Epithelial cell of proximal tubule (primary cell): ENCODE data around the gene SGPL1. TPM values are rescaled to one million over a fixed set of nuclear protein-coding genes. Genes with fewer than 3 reads are reported as not detected.

Experiments
- DNase-seq: peaks from one replicate; pipeline ENCODE4 v3.0.0-alpha.2; 2011; ENCODE audit warnings: low read depth
- H3K4me3 ChIP-seq: 2 replicates; pipeline ENCODE4 v1.5.1; 2011; ENCODE audit warnings: low read depth, mild to moderate bottlenecking, low read length
- total RNA-seq: library from RNA; depleted of rRNA; stranded (reverse); fragments of >200 nt; gene quantifications from 2 replicates; pipeline ENCODE4 v1.2.3, GENCODE V29; 2015
- TF ChIP-seq, protein P1 (sequence below): conservative IDR thresholded peaks from 2 replicates; pipeline ENCODE4 v1.5.1; 2012; ENCODE audit warnings: low read depth, mild to moderate bottlenecking, low read length

SGPL1 gene
- total RNA-seq, 1 donor from 2014 or later = 35.7 TPM

DNA sequence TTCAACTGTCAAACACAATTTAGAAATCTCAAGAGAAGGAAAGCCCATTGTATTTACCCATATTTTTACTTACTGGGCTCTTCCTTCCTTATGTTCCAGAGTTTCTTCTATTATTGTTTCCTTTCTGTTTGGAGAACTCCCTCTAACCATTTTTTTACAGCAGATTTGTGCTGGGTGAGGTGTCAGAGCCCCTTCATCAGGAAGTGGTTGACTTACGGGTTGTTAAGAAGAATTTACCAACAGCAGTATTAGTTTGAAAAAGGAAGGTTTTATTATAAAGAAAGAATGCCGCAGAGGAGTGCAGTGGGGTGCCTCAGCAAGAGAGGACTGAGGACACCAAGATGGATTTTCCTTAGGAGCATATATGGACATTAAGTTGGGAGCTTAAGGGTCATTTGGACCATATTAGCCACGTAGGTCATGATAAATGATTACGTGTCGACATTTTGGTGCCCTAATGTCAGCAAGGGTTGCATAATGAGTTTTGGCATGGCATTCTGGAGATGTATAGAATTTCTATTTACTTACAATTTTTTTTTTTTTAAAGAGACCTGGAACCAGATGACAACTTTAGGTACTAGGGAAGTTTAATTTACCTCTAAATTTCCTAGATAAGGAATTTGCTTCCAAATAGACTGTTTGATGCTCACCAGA is 24.2 kb upstream of the SGPL1 start:
- TF ChIP-seq, protein P1, sequence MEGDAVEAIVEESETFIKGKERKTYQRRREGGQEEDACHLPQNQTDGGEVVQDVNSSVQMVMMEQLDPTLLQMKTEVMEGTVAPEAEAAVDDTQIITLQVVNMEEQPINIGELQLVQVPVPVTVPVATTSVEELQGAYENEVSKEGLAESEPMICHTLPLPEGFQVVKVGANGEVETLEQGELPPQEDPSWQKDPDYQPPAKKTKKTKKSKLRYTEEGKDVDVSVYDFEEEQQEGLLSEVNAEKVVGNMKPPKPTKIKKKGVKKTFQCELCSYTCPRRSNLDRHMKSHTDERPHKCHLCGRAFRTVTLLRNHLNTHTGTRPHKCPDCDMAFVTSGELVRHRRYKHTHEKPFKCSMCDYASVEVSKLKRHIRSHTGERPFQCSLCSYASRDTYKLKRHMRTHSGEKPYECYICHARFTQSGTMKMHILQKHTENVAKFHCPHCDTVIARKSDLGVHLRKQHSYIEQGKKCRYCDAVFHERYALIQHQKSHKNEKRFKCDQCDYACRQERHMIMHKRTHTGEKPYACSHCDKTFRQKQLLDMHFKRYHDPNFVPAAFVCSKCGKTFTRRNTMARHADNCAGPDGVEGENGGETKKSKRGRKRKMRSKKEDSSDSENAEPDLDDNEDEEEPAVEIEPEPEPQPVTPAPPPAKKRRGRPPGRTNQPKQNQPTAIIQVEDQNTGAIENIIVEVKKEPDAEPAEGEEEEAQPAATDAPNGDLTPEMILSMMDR = no peak
- DNase-seq = no peak
- no peak overlapping the region for H3K4me3 ChIP-seq

DNA sequence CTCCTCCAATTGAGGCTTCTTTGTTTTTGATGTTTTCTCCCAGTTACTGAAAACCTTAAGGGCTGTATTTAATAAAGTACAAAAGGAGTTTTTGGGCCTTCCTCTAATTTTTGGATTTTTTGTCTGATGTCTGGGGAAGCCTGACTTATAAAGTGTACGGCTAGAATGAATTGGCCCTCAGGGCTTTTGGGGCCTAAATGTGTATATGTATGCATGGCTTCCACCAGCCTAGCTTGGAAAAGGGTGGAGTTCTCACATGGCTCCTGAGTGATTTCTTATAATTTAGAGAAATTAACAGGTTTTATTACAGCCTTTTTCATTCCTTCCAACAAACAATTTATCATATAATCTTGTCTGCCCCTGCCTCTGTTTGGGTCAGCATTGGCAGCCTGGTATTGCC is 20.1 kb upstream of the SGPL1 start:
- DNase-seq = no peak
- TF ChIP-seq, protein P1 = no peak
- H3K4me3 ChIP-seq = no peak overlapping the region

DNA sequence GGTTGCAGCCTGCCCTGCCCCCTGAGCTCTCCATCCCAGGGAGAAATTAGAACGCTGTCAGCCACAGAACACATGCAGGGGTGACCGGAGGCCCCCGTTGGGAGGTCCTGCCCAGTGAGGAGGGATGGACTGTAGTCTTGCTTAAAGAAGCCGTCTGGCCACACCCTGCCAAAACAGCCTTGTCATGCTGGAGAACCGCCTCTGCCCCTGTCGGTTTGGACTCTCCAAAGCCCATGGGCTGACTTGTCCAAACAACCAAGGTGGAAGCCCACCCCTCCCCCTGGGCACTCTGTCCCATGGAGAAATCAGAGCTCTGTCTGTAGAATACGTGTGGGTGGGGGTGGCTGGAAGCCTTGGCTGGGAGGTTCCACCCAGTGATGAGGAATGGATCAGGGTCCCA is 17.9 kb upstream of the SGPL1 start:
- TF ChIP-seq, protein P1 = no peak
- DNase-seq = no peak
- H3K4me3 ChIP-seq = no peak overlapping the region

DNA sequence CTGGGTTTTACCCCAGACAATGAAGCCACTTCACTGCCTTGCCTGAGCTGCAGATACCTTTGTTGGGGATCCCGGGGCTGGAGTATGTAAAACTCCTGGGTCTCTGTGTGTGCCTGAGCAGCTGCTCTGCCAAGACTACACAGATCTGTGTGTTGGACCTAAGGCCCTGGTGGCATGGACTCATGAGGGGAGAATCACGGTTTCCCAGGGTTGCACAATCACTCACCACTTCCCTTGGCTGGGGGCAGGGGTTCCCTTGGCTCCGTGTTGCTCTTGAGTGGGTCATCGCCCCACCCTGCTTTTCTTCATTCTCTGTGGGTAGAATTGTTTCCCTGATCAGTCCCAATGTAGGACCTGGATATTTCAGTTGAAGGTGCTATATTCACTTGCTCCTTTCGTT is 16.6 kb upstream of the SGPL1 start:
- no peak overlapping the region for H3K4me3 ChIP-seq
- DNase-seq = no peak
- TF ChIP-seq, protein P1 = no peak

DNA sequence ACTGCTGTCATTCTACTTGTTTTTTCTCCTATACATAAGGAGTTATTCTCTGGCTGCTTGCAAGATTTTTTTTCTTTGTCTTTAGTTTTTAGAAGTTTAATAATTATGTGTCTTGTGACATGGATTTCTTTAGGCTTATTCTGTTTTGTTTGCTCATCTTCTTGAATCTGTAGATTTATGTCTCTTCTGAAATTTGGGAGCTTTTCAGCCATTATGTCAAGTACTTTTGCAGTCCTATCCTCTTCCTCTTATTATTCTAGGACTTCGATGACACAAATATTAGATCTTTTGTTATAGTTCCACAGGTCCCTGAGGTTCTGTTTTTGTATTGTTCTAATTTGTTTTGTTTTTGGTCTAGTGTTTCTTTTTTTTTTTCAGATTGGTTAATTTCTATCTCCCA is 13.9 kb upstream of the SGPL1 start:
- DNase-seq = no peak
- H3K4me3 ChIP-seq = no peak overlapping the region
- TF ChIP-seq, protein P1 = no peak

DNA sequence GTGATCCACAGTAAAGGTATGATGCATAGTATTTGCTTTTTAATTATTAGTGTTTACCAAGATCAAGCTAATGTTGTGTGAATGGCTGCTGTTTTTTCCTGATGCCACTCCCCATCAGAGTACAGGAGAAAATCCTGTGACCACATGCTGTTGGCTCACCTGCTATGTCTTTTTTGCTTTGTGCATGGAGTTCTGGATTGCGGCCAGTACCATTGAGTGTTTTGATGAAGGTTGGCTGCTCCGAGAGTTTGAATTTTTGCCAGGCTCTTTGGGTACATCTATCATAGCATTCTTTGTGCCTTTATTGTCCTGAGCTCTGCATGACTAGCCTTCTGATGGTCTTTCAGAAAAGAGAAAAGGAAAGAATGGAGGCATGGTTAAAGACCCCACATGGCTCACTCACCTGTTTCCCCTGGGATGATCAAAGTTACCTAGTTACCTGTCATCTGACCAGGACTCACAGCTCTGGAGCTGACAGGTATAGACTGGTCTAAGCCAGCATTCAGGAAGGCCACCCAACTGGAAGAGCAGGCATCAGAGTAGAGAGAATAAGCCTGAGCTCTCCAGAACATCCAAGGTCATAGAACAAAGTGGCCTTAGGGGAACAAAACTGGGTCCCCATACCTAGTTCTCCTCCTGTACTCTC is 11.8 kb upstream of the SGPL1 start:
- peak; percentile 30 for DNase-seq
- H3K4me3 ChIP-seq = no peak overlapping the region
- TF ChIP-seq, protein P1 = no peak

DNA sequence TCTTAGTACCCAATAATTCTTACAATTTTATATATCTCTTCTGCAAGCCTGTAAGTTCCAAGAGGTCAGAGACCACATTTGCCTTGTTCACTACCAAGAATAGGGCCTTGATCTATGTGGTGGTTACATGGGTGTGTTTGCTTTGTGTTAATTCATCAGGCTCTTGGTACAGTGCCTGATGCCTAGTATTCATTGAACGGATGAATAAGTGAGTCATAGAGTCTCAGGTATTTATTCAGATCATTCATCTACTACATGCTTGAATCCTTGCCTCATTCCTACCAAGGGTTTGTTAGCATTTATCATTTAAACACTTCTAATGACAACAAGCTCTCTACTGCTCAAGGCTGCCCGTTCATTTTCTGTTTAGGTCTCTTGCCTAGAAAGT is 11.3 kb upstream of the SGPL1 start:
- TF ChIP-seq, protein P1 = no peak
- H3K4me3 ChIP-seq = no peak overlapping the region
- peak; percentile 73 for DNase-seq
